ENCODE results near the gene HOXA4.

DNA sequence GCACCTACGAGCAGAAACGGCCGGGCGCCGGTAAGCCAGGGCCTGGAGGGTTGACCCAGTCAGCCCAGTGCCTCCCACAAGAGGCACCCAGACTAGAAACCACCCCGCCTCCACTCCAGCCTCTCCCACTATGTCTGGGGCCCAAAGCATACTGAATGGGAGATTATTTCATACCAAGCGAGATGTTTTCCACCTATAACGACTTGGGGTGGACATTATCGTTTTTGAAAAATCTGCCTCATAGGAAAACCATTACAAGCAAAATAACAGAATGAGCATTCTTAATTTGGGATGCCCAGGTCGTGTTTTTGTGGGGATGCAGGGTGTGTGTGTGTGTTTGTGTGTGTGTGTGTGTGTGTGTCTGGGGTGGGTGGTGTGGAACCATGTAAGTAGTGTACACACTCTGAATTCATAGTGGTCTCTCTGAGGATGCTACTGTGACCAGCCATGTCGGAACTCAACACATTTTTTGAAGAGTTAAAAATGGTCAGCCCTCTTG lies 15.4 kb upstream of the HOXA4 start:
- TF ChIP-seq, protein P1, sequence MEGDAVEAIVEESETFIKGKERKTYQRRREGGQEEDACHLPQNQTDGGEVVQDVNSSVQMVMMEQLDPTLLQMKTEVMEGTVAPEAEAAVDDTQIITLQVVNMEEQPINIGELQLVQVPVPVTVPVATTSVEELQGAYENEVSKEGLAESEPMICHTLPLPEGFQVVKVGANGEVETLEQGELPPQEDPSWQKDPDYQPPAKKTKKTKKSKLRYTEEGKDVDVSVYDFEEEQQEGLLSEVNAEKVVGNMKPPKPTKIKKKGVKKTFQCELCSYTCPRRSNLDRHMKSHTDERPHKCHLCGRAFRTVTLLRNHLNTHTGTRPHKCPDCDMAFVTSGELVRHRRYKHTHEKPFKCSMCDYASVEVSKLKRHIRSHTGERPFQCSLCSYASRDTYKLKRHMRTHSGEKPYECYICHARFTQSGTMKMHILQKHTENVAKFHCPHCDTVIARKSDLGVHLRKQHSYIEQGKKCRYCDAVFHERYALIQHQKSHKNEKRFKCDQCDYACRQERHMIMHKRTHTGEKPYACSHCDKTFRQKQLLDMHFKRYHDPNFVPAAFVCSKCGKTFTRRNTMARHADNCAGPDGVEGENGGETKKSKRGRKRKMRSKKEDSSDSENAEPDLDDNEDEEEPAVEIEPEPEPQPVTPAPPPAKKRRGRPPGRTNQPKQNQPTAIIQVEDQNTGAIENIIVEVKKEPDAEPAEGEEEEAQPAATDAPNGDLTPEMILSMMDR (IDR thresholded peaks at IDR 0.05) = no peak
- no peak for TF ChIP-seq EZH2 (IDR thresholded peaks at IDR 0.05)

Data from neural progenitor cell (in vitro differentiated cells).